HG03095 (cell line): ENCODE data around the gene TNFRSF19.

Experiments used
- ATAC-seq: cut with Tn5 transposase; IDR thresholded peaks from one replicate; pipeline ENCODE4 v1.9.1; 2021; ENCODE audit warnings: moderate library complexity; ENCODE audit not compliant: unreplicated experiment

TNFRSF19 gene

GRCh38 chr13:23714672-23715071 lies 144.5 kb downstream of the TNFRSF19 start:
- no peak for ATAC-seq

- ATAC-seq = no peak
These were observed 145.0 kb downstream of the TNFRSF19 start for GRCh38 chr13:23715092-23715761.

- ATAC-seq = no peak
These were observed 145.6 kb downstream of the TNFRSF19 start for GRCh38 chr13:23715762-23716235.

GRCh38 chr13:23716401-23716800 lies 146.2 kb downstream of the TNFRSF19 start:
- ATAC-seq = no peak

GRCh38 chr13:23718996-23719395 lies 148.8 kb downstream of the TNFRSF19 start:
- no peak for ATAC-seq

- no peak for ATAC-seq
These were observed 152.7 kb downstream of the TNFRSF19 start for GRCh38 chr13:23722726-23723453.

- ATAC-seq = no peak
These were observed 153.3 kb downstream of the TNFRSF19 start for GRCh38 chr13:23723471-23723870.

- ATAC-seq = no peak
These were observed 154.2 kb downstream of the TNFRSF19 start for GRCh38 chr13:23724196-23724970.
